DOHH2 (cell line): Measurements from ENCODE around the gene BTG1.
A peak's percentile ranks its signal among the peaks of the same experiment; 100 is the strongest.

Source experiments
- H3F3A ChIP-seq: fragments of 200-600 bp; sonication (generic), shearing (Covaris generic); 2 replicates; pipeline ENCODE4 v1.6.0; 2016; ENCODE audit warnings: antibody characterized with exemption, mild to moderate bottlenecking; ENCODE audit not compliant: control insufficient read depth, insufficient read depth
- H3K27ac ChIP-seq: fragments of 200-600 bp; sonication (generic); 2 replicates; pipeline ENCODE4 v1.5.1; 2014; ENCODE audit warnings: low read depth, mild to moderate bottlenecking, low read length, moderate library complexity
- H3K27me3 ChIP-seq: fragments of 200-600 bp; sonication (generic); 2 replicates; pipeline ENCODE4 v1.6.1; 2014; ENCODE audit warnings: mild to moderate bottlenecking, low read length, mixed read lengths; ENCODE audit not compliant: control insufficient read depth
- H3K36me3 ChIP-seq: fragments of 200-600 bp; sonication (generic); 2 replicates; pipeline ENCODE4 v1.6.1; 2014; ENCODE audit warnings: mild to moderate bottlenecking, low read length, moderate library complexity, mixed read lengths; ENCODE audit not compliant: control insufficient read depth
- H3K4me1 ChIP-seq: fragments of 200-600 bp; sonication (generic); 2 replicates; pipeline ENCODE4 v1.6.1; 2014; ENCODE audit warnings: mild to moderate bottlenecking, low read length, mixed read lengths; ENCODE audit not compliant: control insufficient read depth
- H3K4me2 ChIP-seq: fragments of 200-600 bp; sonication (generic); 2 replicates; pipeline ENCODE4 v1.6.0; 2014; ENCODE audit warnings: mild to moderate bottlenecking, low read length, moderate library complexity
- H3K4me3 ChIP-seq: fragments of 200-600 bp; sonication (generic); 2 replicates; pipeline ENCODE4 v1.5.1; 2014; ENCODE audit warnings: mild to moderate bottlenecking, low read length, mixed read lengths
- H3K79me2 ChIP-seq: fragments of 200-600 bp; sonication (generic); 2 replicates; pipeline ENCODE4 v1.6.1; 2014; ENCODE audit warnings: mild to moderate bottlenecking, low read length, mixed read lengths; ENCODE audit not compliant: control insufficient read depth
- H3K9me2 ChIP-seq: fragments of 200-600 bp; sonication (generic); replicated peaks from 2 replicates; pipeline ENCODE4 v1.6.1; 2014; ENCODE audit warnings: mild to moderate bottlenecking, low read length, mixed read lengths; ENCODE audit not compliant: control insufficient read depth
- H3K9me3 ChIP-seq: fragments of 200-600 bp; sonication (generic); 2 replicates; pipeline ENCODE4 v1.6.1; 2014; ENCODE audit warnings: antibody characterized with exemption, low read length, mixed read lengths; ENCODE audit not compliant: control insufficient read depth, insufficient read depth
- H4K20me1 ChIP-seq: fragments of 200-600 bp; sonication (generic); 2 replicates; pipeline ENCODE4 v1.6.0; 2014; ENCODE audit warnings: low read depth, mild to moderate bottlenecking, antibody characterized with exemption, low read length, moderate library complexity; ENCODE audit not compliant: control insufficient read depth, insufficient read depth
- EZH2phosphoT487 ChIP-seq: fragments of 200-600 bp; sonication (generic); IDR thresholded peaks from 2 replicates; pipeline ENCODE4 v1.6.1; 2017; ENCODE audit warnings: borderline replicate concordance, mild to moderate bottlenecking, antibody characterized with exemption, low read length, moderate library complexity, mixed read lengths
- TF ChIP-seq, protein P1 (sequence below): fragments of 200-600 bp; sonication (generic); IDR thresholded peaks from one replicate; pipeline ENCODE4 v1.5.1; 2014; ENCODE audit warnings: antibody characterized with exemption, mild to moderate bottlenecking, low read depth, low read length; ENCODE audit not compliant: poor library complexity, severe bottlenecking

BTG1 gene

DNA sequence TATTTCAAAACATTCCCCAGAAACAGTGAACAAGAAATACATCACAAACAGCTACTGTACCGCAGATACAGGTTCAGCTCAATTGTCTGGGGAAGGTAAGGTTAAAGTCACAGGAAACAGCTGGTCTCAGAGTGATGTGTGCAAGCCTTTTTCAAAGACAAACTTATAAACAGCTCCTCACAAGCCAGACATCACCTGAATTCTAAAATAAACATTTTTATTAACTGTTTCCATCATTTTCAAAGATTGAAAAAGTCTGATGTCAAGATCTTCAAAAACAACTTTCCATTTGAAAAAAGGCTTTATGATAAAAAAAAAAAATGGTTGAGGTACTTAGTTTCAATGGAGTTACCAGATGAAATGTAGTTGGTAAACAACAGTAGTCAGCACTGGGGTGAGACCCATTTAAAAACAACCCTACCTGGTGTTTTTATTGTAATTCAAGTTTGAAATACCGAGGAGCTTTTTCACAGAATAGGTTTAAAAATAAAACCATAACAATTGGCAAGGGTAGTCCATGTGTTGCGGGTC lies 4.0 kb downstream of the BTG1 start:
- no peaks in the 10 kb centered on the region for H3K9me3 ChIP-seq
- H3K9me2 ChIP-seq, result no peaks in the 10 kb centered on the region
- peak overlapping the region; percentile 75 for H3K27ac ChIP-seq
- peaks cover 29% of the 10 kb centered on the region for H3F3A ChIP-seq
- peaks cover 94% of the 10 kb centered on the region for H3K36me3 ChIP-seq
- TF ChIP-seq EZH2phosphoT487, result no peak
- TF ChIP-seq, protein P1, sequence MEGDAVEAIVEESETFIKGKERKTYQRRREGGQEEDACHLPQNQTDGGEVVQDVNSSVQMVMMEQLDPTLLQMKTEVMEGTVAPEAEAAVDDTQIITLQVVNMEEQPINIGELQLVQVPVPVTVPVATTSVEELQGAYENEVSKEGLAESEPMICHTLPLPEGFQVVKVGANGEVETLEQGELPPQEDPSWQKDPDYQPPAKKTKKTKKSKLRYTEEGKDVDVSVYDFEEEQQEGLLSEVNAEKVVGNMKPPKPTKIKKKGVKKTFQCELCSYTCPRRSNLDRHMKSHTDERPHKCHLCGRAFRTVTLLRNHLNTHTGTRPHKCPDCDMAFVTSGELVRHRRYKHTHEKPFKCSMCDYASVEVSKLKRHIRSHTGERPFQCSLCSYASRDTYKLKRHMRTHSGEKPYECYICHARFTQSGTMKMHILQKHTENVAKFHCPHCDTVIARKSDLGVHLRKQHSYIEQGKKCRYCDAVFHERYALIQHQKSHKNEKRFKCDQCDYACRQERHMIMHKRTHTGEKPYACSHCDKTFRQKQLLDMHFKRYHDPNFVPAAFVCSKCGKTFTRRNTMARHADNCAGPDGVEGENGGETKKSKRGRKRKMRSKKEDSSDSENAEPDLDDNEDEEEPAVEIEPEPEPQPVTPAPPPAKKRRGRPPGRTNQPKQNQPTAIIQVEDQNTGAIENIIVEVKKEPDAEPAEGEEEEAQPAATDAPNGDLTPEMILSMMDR, result no peak
- H3K4me3 ChIP-seq, result peak overlapping the region; percentile 94
- peaks cover 97% of the 10 kb centered on the region for H3K79me2 ChIP-seq
- peaks cover 41% of the 10 kb centered on the region for H3K4me1 ChIP-seq
- H4K20me1 ChIP-seq, result peaks cover 73% of the 10 kb centered on the region
- H3K27me3 ChIP-seq, result no peaks in the 10 kb centered on the region
- peak overlapping the region; percentile 94 for H3K4me2 ChIP-seq

DNA sequence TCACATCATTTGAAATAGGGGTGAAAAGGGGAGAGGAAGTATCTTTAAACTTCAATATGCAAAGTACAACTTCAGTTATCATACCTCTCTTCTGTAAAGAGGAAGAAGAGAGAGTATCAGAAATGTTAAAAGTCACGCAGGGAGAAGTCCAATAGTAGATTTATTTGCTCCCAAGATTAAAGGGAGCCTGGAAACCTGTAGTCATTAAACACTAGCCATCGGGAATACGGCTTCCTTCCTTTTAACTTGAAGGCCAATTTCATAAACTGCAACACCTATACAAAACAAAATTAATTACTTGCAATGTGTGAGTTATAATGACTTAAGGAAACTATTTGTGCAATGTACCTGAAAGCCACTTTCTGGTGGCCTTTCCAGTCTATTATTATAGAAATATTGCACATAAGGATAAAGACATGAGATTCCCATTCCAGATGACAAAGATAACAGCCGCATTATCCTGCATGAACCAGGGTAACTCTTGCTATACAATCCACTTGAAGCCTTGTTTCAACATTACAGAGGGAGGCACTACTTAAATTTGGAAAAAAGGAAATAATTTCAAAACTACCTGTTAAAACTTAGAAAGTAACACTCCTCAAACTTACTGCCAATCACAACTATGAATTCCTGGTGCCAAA lies 4.6 kb downstream of the BTG1 start:
- peak overlapping the region; percentile 94 for H3K4me3 ChIP-seq
- TF ChIP-seq EZH2phosphoT487, result no peak
- TF ChIP-seq, protein P1, result no peak
- peaks cover 47% of the 10 kb centered on the region for H3K4me1 ChIP-seq
- H3K4me2 ChIP-seq, result peak overlapping the region; percentile 94
- no peaks in the 10 kb centered on the region for H3K9me2 ChIP-seq
- H4K20me1 ChIP-seq, result peaks cover 79% of the 10 kb centered on the region
- no peaks in the 10 kb centered on the region for H3K9me3 ChIP-seq
- H3K36me3 ChIP-seq, result peaks cover 94% of the 10 kb centered on the region
- H3K27me3 ChIP-seq, result no peaks in the 10 kb centered on the region
- peaks cover 29% of the 10 kb centered on the region for H3F3A ChIP-seq
- H3K27ac ChIP-seq, result peak overlapping the region; percentile 75
- peaks cover 97% of the 10 kb centered on the region for H3K79me2 ChIP-seq

DNA sequence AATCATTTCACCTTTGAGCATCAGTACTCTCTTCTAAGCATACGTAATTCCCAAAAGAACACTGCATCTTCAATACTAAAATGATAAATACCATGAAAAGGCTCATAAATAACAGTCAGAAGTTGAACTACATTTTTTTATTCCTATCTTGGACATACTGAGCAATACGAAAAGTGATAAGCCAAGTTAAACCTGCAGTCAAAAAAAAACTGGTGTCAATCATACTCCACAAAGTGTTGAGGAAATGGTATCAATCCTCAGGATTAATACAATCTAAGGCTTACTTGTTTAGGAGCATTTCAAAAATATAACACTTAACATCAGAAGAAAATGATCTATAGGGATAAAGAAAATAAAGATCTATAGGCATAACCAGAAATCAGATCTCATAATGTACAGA lies 5.5 kb downstream of the BTG1 start:
- H3K4me2 ChIP-seq, result peak overlapping the region; percentile 94
- H3K4me3 ChIP-seq, result peak overlapping the region; percentile 94
- peaks cover 54% of the 10 kb centered on the region for H3K4me1 ChIP-seq
- no peaks in the 10 kb centered on the region for H3K9me3 ChIP-seq
- H3K27ac ChIP-seq, result peak overlapping the region; percentile 75; the same call in 1 of the 2 replicates
- H4K20me1 ChIP-seq, result peaks cover 81% of the 10 kb centered on the region
- peaks cover 100% of the 10 kb centered on the region for H3K79me2 ChIP-seq
- peaks cover 92% of the 10 kb centered on the region for H3K36me3 ChIP-seq
- H3K27me3 ChIP-seq, result no peaks in the 10 kb centered on the region
- H3F3A ChIP-seq, result peaks cover 29% of the 10 kb centered on the region
- H3K9me2 ChIP-seq, result no peaks in the 10 kb centered on the region
- TF ChIP-seq EZH2phosphoT487, result no peak
- TF ChIP-seq, protein P1, result no peak
